Bronchus fibroblast of lung (primary cell): Measurements from ENCODE around the gene ANKMY2. TPM values are rescaled to one million over a fixed set of nuclear protein-coding genes. Genes with fewer than 3 reads are reported as not detected.

Experiments
- total RNA-seq: library from RNA; depleted of rRNA; stranded (reverse); fragments of >200 nt; gene quantifications from 2 replicates; pipeline ENCODE4 v1.2.3, GENCODE V29; 2015

The ANKMY2 gene
- 15.2 and 16.3 TPM in 2 replicates for total RNA-seq

DNA sequence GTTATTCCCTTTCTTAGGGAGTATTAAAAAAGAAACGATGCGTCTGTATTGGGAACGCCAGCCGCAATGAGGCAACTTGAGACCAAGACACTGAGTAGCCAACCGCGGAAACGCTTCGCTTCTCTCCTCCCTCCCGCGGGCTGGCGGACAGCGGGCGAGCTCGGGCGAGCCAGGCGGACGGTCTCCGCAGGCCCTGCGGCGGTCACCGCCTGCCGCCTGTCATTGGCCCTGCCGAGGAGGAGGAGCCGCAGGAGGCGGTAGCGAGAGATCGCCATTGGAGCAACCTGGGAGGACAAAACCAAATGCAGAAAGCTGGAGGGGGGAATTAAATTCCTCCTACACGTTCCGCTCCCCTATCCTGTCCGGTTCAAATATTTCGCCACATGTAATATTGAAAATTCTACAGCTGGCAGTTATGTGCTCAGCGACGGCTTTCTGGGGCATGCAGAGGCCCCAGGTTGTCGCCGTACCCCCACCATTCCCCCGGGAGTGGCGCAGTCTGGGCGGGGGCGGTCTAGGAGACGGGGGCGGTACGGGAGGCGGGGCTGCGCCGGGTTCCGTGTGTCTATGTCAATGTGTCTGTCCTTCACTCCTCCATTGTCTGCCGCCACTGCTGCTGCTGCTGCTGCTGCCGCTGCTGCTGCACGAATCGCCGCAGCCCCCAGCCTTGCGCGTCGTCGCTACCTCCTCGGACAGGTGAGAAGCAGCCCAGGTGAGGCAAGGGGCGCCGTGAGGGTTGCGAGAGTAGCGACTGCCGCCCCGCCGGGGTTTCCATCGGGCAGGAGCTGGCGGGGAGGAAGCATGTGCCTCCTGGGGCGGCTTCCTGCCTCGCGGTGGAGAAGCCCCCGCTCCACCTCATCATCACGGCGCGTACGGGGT is at the start of gene ANKMY2, which contains the start of gene BZW2:
Gene ANKMY2, minus strand, starts transcription at position 162 of the 879 bp plus-strand sequence. CDS start 181 bp downstream, outside the sequence.
Gene BZW2, plus strand, starts transcription at position 589 of the 879 bp plus-strand sequence. CDS start 19,263 bp downstream, outside the sequence.

Other genes with a start within 250 kb of the ANKMY2 start
- 0.74 and 1.0 TPM in 2 replicates for gene CRPPA, start 224.2 kb downstream of the ANKMY2 start, total RNA-seq
- 0.15 and 0.17 TPM in 2 replicates for gene SOSTDC1, start 180.0 kb downstream of the ANKMY2 start, total RNA-seq
- not detected in 2 replicates for gene LRRC72, start 118.9 kb downstream of the ANKMY2 start, total RNA-seq
- gene BZW2, start 427 bp upstream of the ANKMY2 start, total RNA-seq, result 101 and 107 TPM in 2 replicates
- gene TSPAN13, start 108.0 kb upstream of the ANKMY2 start, total RNA-seq, result 7.2 and 7.3 TPM in 2 replicates
- gene AGR2, start 159.2 kb upstream of the ANKMY2 start, total RNA-seq, result 0.74 TPM in 1 of 2 replicates, not detected in the other
- gene AGR3, start 236.2 kb upstream of the ANKMY2 start, total RNA-seq, result not detected in 2 replicates